NOMO-1 treated with DMSO at 0.1 percent for 48 hours (cell line): ENCODE results near the gene VSTM4.

Source experiments
- DNase-seq: peaks from one replicate; lab custom pipeline; 2025; ENCODE audit not compliant: unreplicated experiment; lab: John Stamatoyannopoulos, UW

Gene VSTM4

DNA sequence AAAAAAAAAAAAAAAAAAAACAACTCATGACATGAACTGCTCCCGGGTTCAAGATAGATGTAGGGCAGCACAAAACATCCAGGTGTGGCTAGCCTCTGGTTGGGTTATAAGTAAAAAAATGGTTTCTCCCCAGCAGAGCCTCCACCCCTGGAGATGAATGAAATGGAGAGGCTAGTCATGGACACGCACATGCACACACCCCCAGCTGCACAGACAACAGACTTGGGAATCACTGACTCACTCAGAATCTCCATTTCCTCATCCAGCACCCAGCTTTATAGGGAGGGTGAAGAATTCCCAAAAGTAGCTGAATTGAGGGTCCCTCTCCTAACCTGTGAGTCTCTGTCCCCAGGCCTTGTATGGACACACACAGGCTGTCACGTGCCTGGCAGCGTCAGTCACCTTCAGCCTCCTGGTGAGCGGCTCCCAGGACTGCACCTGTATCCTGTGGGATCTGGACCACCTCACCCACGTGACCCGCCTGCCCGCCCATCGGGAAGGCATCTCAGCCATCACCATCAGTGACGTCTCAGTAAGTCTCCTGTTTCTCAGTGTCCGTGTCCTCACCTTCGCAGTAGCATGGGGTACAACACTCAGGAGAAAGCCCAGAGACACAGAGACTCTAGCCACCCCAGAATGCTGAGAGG is 140.7 kb downstream of the VSTM4 start:
- no peak for DNase-seq

DNA sequence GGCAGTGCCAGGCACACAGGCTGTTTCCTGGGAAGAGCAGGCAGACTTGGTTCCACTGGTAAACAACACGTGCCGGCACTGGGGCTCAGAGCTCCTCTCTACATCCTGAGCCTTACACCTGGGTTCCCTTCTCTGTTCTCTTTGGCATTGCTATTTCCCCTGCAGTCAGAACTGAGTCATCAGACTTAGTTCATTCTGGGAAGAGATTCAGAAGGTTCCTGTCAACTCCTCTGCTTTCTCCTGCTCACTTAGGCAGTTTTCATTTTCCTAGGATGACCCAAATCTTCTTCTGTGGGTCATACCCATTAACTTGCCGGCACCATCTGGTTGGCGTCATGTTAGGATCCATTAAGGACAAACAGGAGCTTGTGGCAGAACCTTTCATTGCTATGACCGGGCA is 142.3 kb downstream of the VSTM4 start:
- no peak for DNase-seq

DNA sequence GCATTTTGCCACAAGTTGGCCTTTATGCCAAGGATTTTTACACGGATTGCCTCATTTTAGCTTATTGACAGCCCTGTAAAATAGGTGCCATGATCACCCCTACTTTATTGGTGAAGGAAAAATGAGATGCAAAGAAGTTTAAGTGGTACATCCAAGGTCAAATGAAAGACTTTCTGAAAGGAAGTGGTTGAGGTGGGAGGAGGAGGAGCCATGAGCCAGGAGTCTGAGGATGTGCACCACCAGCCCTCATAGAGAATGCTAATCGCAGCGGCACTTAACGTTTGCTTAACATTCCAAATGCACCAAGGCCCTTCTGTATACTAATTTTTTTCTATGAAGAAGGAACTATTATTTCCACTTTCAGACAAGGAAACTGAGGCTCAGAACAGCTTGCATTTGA is 144.7 kb downstream of the VSTM4 start:
- no peak for DNase-seq

DNA sequence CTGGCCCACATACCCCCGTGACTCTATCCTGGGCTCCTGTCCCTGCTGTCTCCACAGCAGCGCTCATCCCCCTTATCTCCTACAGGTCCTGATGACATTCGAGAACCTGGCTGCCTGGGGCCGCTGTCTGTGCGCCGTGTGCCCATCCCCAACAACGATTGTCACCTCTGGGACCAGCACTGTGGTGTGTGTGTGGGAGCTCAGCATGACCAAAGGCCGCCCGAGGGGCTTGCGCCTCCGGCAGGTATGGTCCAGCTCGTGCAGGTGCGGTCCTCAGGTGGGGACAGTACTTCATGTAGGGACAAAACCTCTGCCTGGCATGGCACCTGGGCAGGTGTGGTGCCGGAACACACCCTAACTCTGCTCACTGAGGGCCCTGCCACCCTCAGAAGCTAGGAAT is 145.3 kb downstream of the VSTM4 start:
- no peak for DNase-seq

DNA sequence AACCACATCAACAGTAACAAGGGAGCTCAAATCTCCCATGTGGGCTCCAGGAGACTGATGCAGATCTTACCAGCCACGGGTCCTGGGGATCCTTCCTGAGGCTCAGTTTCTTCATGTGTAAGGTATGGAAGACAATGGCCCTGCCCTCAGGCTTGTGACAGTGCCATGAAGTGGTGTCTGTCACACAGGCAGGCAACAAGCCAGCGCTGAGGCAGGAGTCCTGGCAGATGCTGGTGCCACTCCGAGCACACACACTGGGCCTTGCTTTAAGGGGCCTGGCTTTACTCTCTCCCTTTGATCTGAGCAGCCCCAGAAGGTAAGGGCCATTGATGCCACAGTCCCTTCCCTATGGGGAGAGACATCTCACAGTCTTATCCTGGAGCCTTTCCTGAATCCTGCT is 147.3 kb downstream of the VSTM4 start:
- DNase-seq = no peak

DNA sequence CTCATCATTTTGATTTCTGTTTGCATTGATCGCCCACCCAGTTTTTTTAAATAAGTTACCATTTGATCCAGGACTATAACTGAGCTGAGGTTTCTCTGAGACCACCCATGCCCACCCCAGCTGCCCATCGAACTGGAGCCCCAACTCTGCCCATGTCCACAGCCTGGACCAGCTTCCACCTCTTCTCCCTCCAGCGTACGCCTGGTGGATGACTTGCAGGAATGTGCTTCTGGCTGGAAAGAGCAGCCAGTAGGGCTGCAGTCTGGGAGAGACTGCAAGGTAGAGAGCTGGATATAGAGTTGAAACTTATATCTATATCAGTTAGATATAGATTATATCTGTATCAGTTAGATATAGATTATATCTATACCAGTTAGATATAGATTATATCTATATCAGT is 149.9 kb downstream of the VSTM4 start:
- DNase-seq = no peak
